ENCODE measurements around the gene A3GALT2. TPM values are rescaled to one million over a fixed set of nuclear protein-coding genes. Genes with fewer than 3 reads are reported as not detected.

A3GALT2 gene
- total RNA-seq, 3 donors from 2014 or later, result not detected

GRCh38 chr1:33266766-33267165 lies 54.1 kb downstream of the A3GALT2 start:
- Histone ChIP-seq H3K9me3 (no peaks in the 10 kb centered on the region), H3K36me3 (ENCODE audit: low read depth) (no peaks in the 10 kb centered on the region), H3K4me1 (ENCODE audit: low read depth) (no peaks in the 10 kb centered on the region), H3K4me3 (no peak overlapping the region)
- DNase-seq (no peak), ATAC-seq (no peak)
- intact Hi-C loops (cut with DNase I, micrococcal nuclease), result no loop called here
- TF ChIP-seq CTCF (IDR thresholded peaks at IDR 0.05), result no peak

- DNase-seq, result no peak
- Histone ChIP-seq H3K4me1 (ENCODE audit: low read depth) (no peaks in the 10 kb centered on the region), H3K36me3 (ENCODE audit: low read depth) (no peaks in the 10 kb centered on the region), H3K4me3 (no peak overlapping the region), H3K9me3 (no peaks in the 10 kb centered on the region)
- no peak for TF ChIP-seq CTCF (IDR thresholded peaks at IDR 0.05)
- ATAC-seq, result no peak
- intact Hi-C loops (cut with DNase I, micrococcal nuclease), result no loop called here
These were observed 54.9 kb downstream of the A3GALT2 start for GRCh38 chr1:33265780-33266605.

GRCh38 chr1:33263890-33264504 lies 56.9 kb downstream of the A3GALT2 start:
- no peak for ATAC-seq
- DNase-seq, result no peak
- no peaks in the 10 kb centered on the region for H3K9me3 ChIP-seq
- peaks cover 1% of the 10 kb centered on the region for H3K4me1 ChIP-seq (ENCODE audit: low read depth)
- H3K36me3 ChIP-seq (ENCODE audit: low read depth), result no peaks in the 10 kb centered on the region
- no peak for TF ChIP-seq CTCF (IDR thresholded peaks at IDR 0.05)
- intact Hi-C loops (cut with DNase I, micrococcal nuclease), result no loop called here
- no peak overlapping the region for H3K4me3 ChIP-seq

- DNase-seq, result no peak
- ATAC-seq, result no peak
- peaks cover 17% of the 10 kb centered on the region for H3K4me1 ChIP-seq (ENCODE audit: low read depth)
- no peak for TF ChIP-seq CTCF (IDR thresholded peaks at IDR 0.05)
- no peak overlapping the region for H3K4me3 ChIP-seq
- intact Hi-C loops (cut with DNase I, micrococcal nuclease), result no loop called here
- no peaks in the 10 kb centered on the region for H3K9me3 ChIP-seq
- H3K36me3 ChIP-seq (ENCODE audit: low read depth), result no peaks in the 10 kb centered on the region
These were observed 59.6 kb downstream of the A3GALT2 start for GRCh38 chr1:33261344-33261743.

GRCh38 chr1:33260439-33260838 lies 60.5 kb downstream of the A3GALT2 start:
- Histone ChIP-seq H3K4me3 (no peak overlapping the region), H3K9me3 (no peaks in the 10 kb centered on the region), H3K4me1 (ENCODE audit: low read depth) (peaks cover 17% of the 10 kb centered on the region), H3K36me3 (ENCODE audit: low read depth) (no peaks in the 10 kb centered on the region)
- intact Hi-C loops (cut with DNase I, micrococcal nuclease), result no loop called here
- no peak for ATAC-seq
- no peak for DNase-seq
- no peak for TF ChIP-seq CTCF (IDR thresholded peaks at IDR 0.05)

Measured in mucosa of descending colon (tissue), 3 donors.